C4-2B (cell line): Measurements from ENCODE around the gene TMEM271.

Source experiments
- ZFX ChIP-seq: fragments of 450-650 bp; IDR thresholded peaks from 2 replicates; pipeline ENCODE4 v1.6.1; 2017
- TF ChIP-seq, protein P1 (sequence below): fragments of 450-650 bp; conservative IDR thresholded peaks from 2 replicates; pipeline ENCODE4 v1.5.1; 2017; ENCODE audit warnings: mild to moderate bottlenecking

DNA sequence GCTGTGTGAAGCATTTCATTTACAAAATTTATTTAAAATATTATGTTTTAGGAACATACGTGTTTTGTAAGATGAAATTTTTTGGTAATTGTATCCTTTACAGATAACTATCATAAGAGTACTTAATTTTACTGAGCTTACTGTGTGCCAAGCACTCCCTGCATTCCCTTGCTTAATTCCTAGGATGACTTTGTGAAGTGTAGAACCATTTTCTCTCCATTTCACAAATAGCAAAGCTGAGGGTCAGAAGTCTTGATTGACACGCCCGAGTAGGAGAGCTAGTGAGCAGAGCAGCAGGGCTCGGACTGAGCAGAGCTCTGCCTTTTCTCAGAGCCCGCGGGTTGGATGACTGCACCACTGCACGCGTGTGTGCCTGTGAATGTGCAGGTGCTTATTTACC lies 46.5 kb downstream of the TMEM271 start:
- TF ChIP-seq, protein P1, sequence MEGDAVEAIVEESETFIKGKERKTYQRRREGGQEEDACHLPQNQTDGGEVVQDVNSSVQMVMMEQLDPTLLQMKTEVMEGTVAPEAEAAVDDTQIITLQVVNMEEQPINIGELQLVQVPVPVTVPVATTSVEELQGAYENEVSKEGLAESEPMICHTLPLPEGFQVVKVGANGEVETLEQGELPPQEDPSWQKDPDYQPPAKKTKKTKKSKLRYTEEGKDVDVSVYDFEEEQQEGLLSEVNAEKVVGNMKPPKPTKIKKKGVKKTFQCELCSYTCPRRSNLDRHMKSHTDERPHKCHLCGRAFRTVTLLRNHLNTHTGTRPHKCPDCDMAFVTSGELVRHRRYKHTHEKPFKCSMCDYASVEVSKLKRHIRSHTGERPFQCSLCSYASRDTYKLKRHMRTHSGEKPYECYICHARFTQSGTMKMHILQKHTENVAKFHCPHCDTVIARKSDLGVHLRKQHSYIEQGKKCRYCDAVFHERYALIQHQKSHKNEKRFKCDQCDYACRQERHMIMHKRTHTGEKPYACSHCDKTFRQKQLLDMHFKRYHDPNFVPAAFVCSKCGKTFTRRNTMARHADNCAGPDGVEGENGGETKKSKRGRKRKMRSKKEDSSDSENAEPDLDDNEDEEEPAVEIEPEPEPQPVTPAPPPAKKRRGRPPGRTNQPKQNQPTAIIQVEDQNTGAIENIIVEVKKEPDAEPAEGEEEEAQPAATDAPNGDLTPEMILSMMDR: no peak
- no peak for TF ChIP-seq ZFX
